Endothelial cell of umbilical vein (primary cell): ENCODE data around the gene NSD1. TPM values are rescaled to one million over a fixed set of nuclear protein-coding genes. Genes with fewer than 3 reads are reported as not detected.

Experiments
- BruUV-seq: library from RNA; stranded (reverse); fragments of 400-500 nt; replicated peaks from 2 replicates; lab custom pipeline; 2021; lab: Mats Ljungman, UMichigan
- CTCF ChIA-PET: fragments of 300-600, 350-600 bp; sonication (Branson Sonifier 250); formaldehyde crosslinking; loops from one replicate; lab custom pipeline; 2021; ENCODE audit warnings: antibody characterized with exemption, inconsistent platforms; lab: Charles Lee
- POLR2A ChIA-PET: fragments of 300-600, 350-600 bp; sonication (Branson Sonifier 250); formaldehyde crosslinking; loops from one replicate; lab custom pipeline; 2021; ENCODE audit warnings: antibody characterized with exemption, inconsistent platforms; lab: Charles Lee
- DNase-seq: peaks from one replicate; pipeline ENCODE4 v3.0.0-alpha.2; 2011; ENCODE audit warnings: low read depth, low spot score
- FAIRE-seq: peaks from 2 replicates; lab custom pipeline; 2011; peaks lifted over from hg19 to GRCh38; lab: Jason Lieb, UNC
- H2AFZ ChIP-seq: 2 replicates; pipeline ENCODE4 v1.6.0; 2012; ENCODE audit warnings: low read depth, low read length, control low read depth, inconsistent platforms
- H3K27ac ChIP-seq: 2 replicates; pipeline ENCODE4 v1.5.1; 2011; ENCODE audit warnings: low read depth, mild to moderate bottlenecking, control low read depth, low read length, moderate library complexity; ENCODE audit not compliant: insufficient read depth
- H3K27me3 ChIP-seq, 2 experiments: 2 replicates each; pipeline versions ENCODE4 v1.6.0 to v1.6.1; 2011; ENCODE audit warnings: low read length in 2 of 2, mixed read lengths in 1 of 2; ENCODE audit not compliant: control insufficient read depth in 2 of 2, insufficient read depth in 2 of 2
- H3K36me3 ChIP-seq, 2 experiments: 2 replicates in 1 of 2; 3 replicates in 1 of 2; pipeline ENCODE4 v1.5.1; 2011; ENCODE audit warnings: low read length in 2 of 2, mild to moderate bottlenecking in 1 of 2, moderate library complexity in 1 of 2; ENCODE audit not compliant: control insufficient read depth in 2 of 2, insufficient read depth in 2 of 2; ENCODE audit errors: extremely low read depth in 1 of 2
- H3K4me1 ChIP-seq: 3 replicates; pipeline ENCODE4 v1.5.1; 2011; ENCODE audit warnings: mild to moderate bottlenecking, low read length; ENCODE audit not compliant: control insufficient read depth, insufficient read depth; ENCODE audit errors: extremely low read depth
- H3K4me2 ChIP-seq: 2 replicates; pipeline ENCODE4 v1.6.1; 2011; ENCODE audit warnings: low read length, control low read depth, mixed read lengths; ENCODE audit not compliant: insufficient read depth
- H3K4me3 ChIP-seq, 3 experiments: fragments of 200-600 bp in 1 of 3; sonication (generic), shearing (Covaris generic) in 1 of 3; replicated peaks in 1 of 3; 2 replicates each; pipeline ENCODE4 v1.5.1; 2011 to 2016; ENCODE audit warnings: control low read depth in 3 of 3, low read length in 3 of 3, mild to moderate bottlenecking in 2 of 3, inconsistent platforms in 1 of 3, low read depth in 1 of 3, moderate library complexity in 1 of 3; ENCODE audit not compliant: insufficient read depth in 1 of 3
- H3K79me2 ChIP-seq: 2 replicates; pipeline ENCODE4 v1.6.0; 2012; ENCODE audit warnings: low read length, inconsistent platforms; ENCODE audit not compliant: control insufficient read depth, insufficient read depth
- H3K9ac ChIP-seq: replicated peaks from 2 replicates; pipeline ENCODE3; 2011; ENCODE audit warnings: low read length, control low read depth; ENCODE audit not compliant: insufficient read depth; ENCODE audit errors: extremely low read depth
- H3K9me1 ChIP-seq: replicated peaks from 3 replicates; pipeline ENCODE4 v1.6.0; 2011; ENCODE audit warnings: mild to moderate bottlenecking, low read length; ENCODE audit not compliant: control insufficient read depth, insufficient read depth; ENCODE audit errors: extremely low read depth
- H3K9me3 ChIP-seq: replicated peaks from 2 replicates; pipeline ENCODE4 v1.5.1; 2012; ENCODE audit warnings: low read length, inconsistent platforms; ENCODE audit not compliant: control insufficient read depth, insufficient read depth
- H4K20me1 ChIP-seq: replicated peaks from 2 replicates; pipeline ENCODE3; 2011; ENCODE audit warnings: mild to moderate bottlenecking, low read length; ENCODE audit not compliant: control insufficient read depth, insufficient read depth; ENCODE audit errors: extremely low read depth
- CTCF ChIP-seq, 2 donors: IDR thresholded peaks; 1 replicate in 1 of 2; 2 replicates in 1 of 2; pipeline ENCODE4 v1.5.1; 2011; ENCODE audit warnings: low read length in 2 of 2, mild to moderate bottlenecking in 2 of 2, moderate library complexity in 2 of 2, control low read depth in 1 of 2, inconsistent platforms in 1 of 2, low read depth in 1 of 2; ENCODE audit not compliant: insufficient read depth in 1 of 2; ENCODE audit errors: extremely low read depth in 1 of 2
- EZH2 ChIP-seq: IDR thresholded peaks from 2 replicates; pipeline ENCODE4 v1.6.1; 2012; ENCODE audit warnings: borderline replicate concordance, low read depth, mild to moderate bottlenecking, moderate library complexity, low read length, inconsistent platforms; ENCODE audit not compliant: severe bottlenecking
- FOS ChIP-seq: IDR thresholded peaks from 2 replicates; pipeline ENCODE4 v1.6.1; 2011; ENCODE audit warnings: mild to moderate bottlenecking, low read length, moderate library complexity, borderline replicate concordance; ENCODE audit not compliant: insufficient read depth
- JUN ChIP-seq: IDR thresholded peaks from 2 replicates; pipeline ENCODE4 v1.6.1; 2011; ENCODE audit warnings: borderline replicate concordance, low read depth; ENCODE audit not compliant: insufficient read length, insufficient read depth
- POLR2A ChIP-seq: IDR thresholded peaks from 2 replicates; pipeline ENCODE4 v1.6.1; 2012; ENCODE audit warnings: low read depth, mild to moderate bottlenecking, control low read depth, low read length
- dilution Hi-C: fragments of 300-500 bp; cut with MboI; formaldehyde crosslinking; loops from one replicate; pipeline ENCODE4 v1.15.0; 2019; ENCODE audit warnings: low sequenced_read_pairs; ENCODE audit not compliant: extremely low pct_ligation_motif_present
- intact Hi-C: fragments of 100-400 bp; cut with micrococcal nuclease; formaldehyde crosslinking; loops from one replicate; pipeline ENCODE4 v1.10.0; 2022
- polyA plus RNA-seq, 4 experiments: library from polyadenylated mRNA; depleted of rRNA in 3 of 4; stranded (reverse) in 3 of 4; unstranded in 1 of 4; fragments of >200 nt; gene quantifications; 2 replicates each; pipeline versions ENCODE4 v1.2.1 to v1.2.3, GENCODE V29; 2011 to 2012; ENCODE audit warnings: missing spikeins in 1 of 4
- total RNA-seq: library from RNA; stranded (reverse); gene quantifications from 2 replicates; pipeline ENCODE4 v1.2.3, GENCODE V29; 2021

The NSD1 gene
- total and polyA plus RNA-seq, 2 donors (not counting 3 experiments of a cell fraction or from before 2014, with no cell fraction given) = 14.4 to 90.4 TPM

- POLR2A ChIA-PET = no interaction called here
- Histone ChIP-seq H3K27me3 (no peaks in the 10 kb centered on the region), H3K79me2 (peaks cover 73% of the 10 kb centered on the region), H3K9ac (no peak overlapping the region), H3K27ac (no peak overlapping the region), H3K4me3 (no peak overlapping the region), H2AFZ (no peak overlapping the region), H3K9me3 (no peaks in the 10 kb centered on the region), H3K4me2 (no peak overlapping the region), H3K4me1 (no peaks in the 10 kb centered on the region), H3K9me1 (no peaks in the 10 kb centered on the region), H4K20me1 (no peaks in the 10 kb centered on the region), H3K36me3 (peaks cover 0 to 5% of the 10 kb centered on the region in 2 experiments)
- DNase-seq = no peak
- intact Hi-C loops = no loop called here
- CTCF ChIA-PET = no interaction called here
- FAIRE-seq = no peak
- TF ChIP-seq EZH2 (no peak), POLR2A (no peak), CTCF (IDR thresholded peaks at IDR 0.05; ENCODE audit: extremely low read depth in 1 of 2, insufficient read depth in 1 of 2, low read depth in 1 of 2, low read length in 2 of 2) (no peak), FOS (no peak)
- dilution Hi-C loops = no loop called here
- BruUV-seq = no TSS peak
Measured at GRCh38 chr5:177185993-177186392, 52.4 kb downstream of the NSD1 start.

GRCh38 chr5:177186645-177187044 lies 53.1 kb downstream of the NSD1 start:
- CTCF ChIA-PET = interaction anchor here (0.8 kb wide), 1 partner anchor 10 kb away, joined by 3 read pairs; no protein-coding TSS in a partner anchor

More at GRCh38 chr5:177186645-177187044, 53.1 kb downstream of the NSD1 start:
- no peak for TF ChIP-seq JUN
- Histone ChIP-seq H3K9ac (no peak overlapping the region), H3K36me3 (peaks cover 0 to 5% of the 10 kb centered on the region in 2 experiments), H3K27ac (no peak overlapping the region), H3K9me3 (no peaks in the 10 kb centered on the region), H3K79me2 (peaks cover 67% of the 10 kb centered on the region), H3K27me3 (no peaks in the 10 kb centered on the region), H3K9me1 (no peaks in the 10 kb centered on the region), H4K20me1 (no peaks in the 10 kb centered on the region), H3K4me2 (no peak overlapping the region), H3K4me3 (no peak overlapping the region), H3K4me1 (no peaks in the 10 kb centered on the region), H2AFZ (no peak overlapping the region)
- POLR2A ChIA-PET = no interaction called here
- FAIRE-seq (no peak), DNase-seq (no peak)
- intact Hi-C loops (no loop called here), dilution Hi-C loops (no loop called here)
- no TSS peak for BruUV-seq
